NCI-H1930 (cell line): ENCODE results near the gene TBXAS1.

Experiments used
- DNase-seq, 2 experiments: peaks; one replicate each; lab custom pipeline; 2025; lab: John Stamatoyannopoulos, UW

TBXAS1 gene

GRCh38 chr7:140000666-140001268, 171.7 kb downstream of the TBXAS1 start:
- no peak for DNase-seq

GRCh38 chr7:140003913-140004382, 174.9 kb downstream of the TBXAS1 start:
- peak in 1 of 2 experiments; percentile 24 for DNase-seq

GRCh38 chr7:140004672-140005071, 175.6 kb downstream of the TBXAS1 start:
- no peak for DNase-seq

GRCh38 chr7:140005341-140005740, 176.3 kb downstream of the TBXAS1 start:
- no peak for DNase-seq

- peak in 1 of 2 experiments; percentile 14 for DNase-seq
Observed at GRCh38 chr7:140005754-140006503, 176.9 kb downstream of the TBXAS1 start.

GRCh38 chr7:140006600-140006999, 177.5 kb downstream of the TBXAS1 start:
- DNase-seq = no peak

GRCh38 chr7:140007051-140007690, 178.1 kb downstream of the TBXAS1 start:
- DNase-seq = no peak

GRCh38 chr7:140008755-140009610, 179.9 kb downstream of the TBXAS1 start:
- no peak for DNase-seq

- no peak for DNase-seq
Observed at GRCh38 chr7:140009735-140010134, 180.7 kb downstream of the TBXAS1 start.

- DNase-seq = no peak
Observed at GRCh38 chr7:140010194-140010895, 181.3 kb downstream of the TBXAS1 start.

GRCh38 chr7:140013676-140014075, 184.6 kb downstream of the TBXAS1 start:
- no peak for DNase-seq

GRCh38 chr7:140014123-140014522, 185.1 kb downstream of the TBXAS1 start:
- DNase-seq = no peak

GRCh38 chr7:140015471-140015970, 186.5 kb downstream of the TBXAS1 start:
- no peak for DNase-seq

GRCh38 chr7:140016540-140016939, 187.5 kb downstream of the TBXAS1 start:
- no peak for DNase-seq

- DNase-seq = no peak
Observed at GRCh38 chr7:140017034-140017433, 188.0 kb downstream of the TBXAS1 start.

- DNase-seq = no peak
Observed at GRCh38 chr7:140017543-140017942, 188.5 kb downstream of the TBXAS1 start.

- no peak for DNase-seq
Observed at GRCh38 chr7:140018125-140019043, 189.3 kb downstream of the TBXAS1 start.

GRCh38 chr7:140019172-140019571, 190.1 kb downstream of the TBXAS1 start:
- DNase-seq = no peak

- no peak for DNase-seq
Observed at GRCh38 chr7:140019606-140020005, 190.5 kb downstream of the TBXAS1 start.

- DNase-seq = no peak
Observed at GRCh38 chr7:140021603-140022002, 192.5 kb downstream of the TBXAS1 start.
